Activated CD8-positive, alpha-beta T cell treated with anti-CD3 and anti-CD28 coated beads, Interleukin-2, amount 10 ng/mL, durations not matched to agents 7 days and 5 days (primary cell): Measurements from ENCODE around the gene APH1A. TPM values are rescaled to one million over a fixed set of nuclear protein-coding genes. Genes with fewer than 3 reads are reported as not detected.
"Not testable (repeated sequence)": the region's sequence is repeated elsewhere in the genome, so short reads cannot be mapped to it uniquely, and the experiment has no call there.

Experiments used
- ATAC-seq: fragments of 150-1000 bp; cut with Tn5 transposase; one replicate; pipeline ENCODE4 v1.10.0; 2021; ENCODE audit warnings: moderate library complexity
- CTCF ChIA-PET: fragments of 350-600 bp; sonication (Branson Sonifier 250); formaldehyde crosslinking; loops from one replicate; lab custom pipeline; 2021; ENCODE audit warnings: antibody characterized with exemption; lab: Charles Lee
- POLR2A ChIA-PET: fragments of 350-600 bp; sonication (Branson Sonifier 250); formaldehyde crosslinking; loops from one replicate; lab custom pipeline; 2021; ENCODE audit warnings: antibody characterized with exemption; lab: Charles Lee
- DNase-seq: peaks from one replicate; pipeline ENCODE4 v3.0.0-alpha.2; 2020
- H3K27ac Mint-ChIP-seq: one replicate; pipeline ENCODE4 v1.8.0; 2021; ENCODE audit warnings: mild to moderate bottlenecking, mixed read lengths
- H3K27me3 Mint-ChIP-seq: one replicate; pipeline ENCODE4 v1.8.0; 2021; ENCODE audit warnings: low read depth, mixed read lengths
- H3K36me3 Mint-ChIP-seq: one replicate; pipeline ENCODE4 v1.8.0; 2021; ENCODE audit warnings: low read depth, mixed read lengths
- H3K4me1 Mint-ChIP-seq: one replicate; pipeline ENCODE4 v1.8.0; 2021; ENCODE audit warnings: low read depth, mixed read lengths
- H3K4me3 Mint-ChIP-seq: one replicate; pipeline ENCODE4 v1.8.0; 2021; ENCODE audit warnings: mild to moderate bottlenecking, mixed read lengths
- H3K9me3 Mint-ChIP-seq: one replicate; pipeline ENCODE4 v1.8.0; 2022; ENCODE audit warnings: mixed read lengths; ENCODE audit not compliant: insufficient read depth
- total RNA-seq, 2 experiments: library from RNA; stranded (reverse); gene quantifications; one replicate each; pipeline ENCODE4 v1.2.3, GENCODE V29; 2021

The APH1A gene
- total RNA-seq, 2 experiments from 2014 or later: 128 to 132 TPM

- H3K9me3 Mint-ChIP-seq, H3K4me3 Mint-ChIP-seq, H3K27ac Mint-ChIP-seq, ATAC-seq, DNase-seq, H3K27me3 Mint-ChIP-seq: not testable (repeated sequence)
- Mint-ChIP-seq H3K36me3 (peaks cover 40% of the 10 kb centered on the region), H3K4me1 (peaks cover 21% of the 10 kb centered on the region)
- CTCF ChIA-PET: interaction anchor here (0.9 to 2.4 kb wide), 6 partner anchors 9 to 347 kb away, joined by 3 to 6 read pairs (median 4); no protein-coding TSS in a partner anchor
- POLR2A ChIA-PET: interaction anchor here (0.6 to 3.9 kb wide), 8 partner anchors 8 to 347 kb away, joined by 3 to 64 read pairs (median 9); partner anchors contain the start of genes FALEC, MCL1 and VPS45
These were observed 35.9 kb downstream of the APH1A start for GRCh38 chr1:150232921-150233320.

DNA sequence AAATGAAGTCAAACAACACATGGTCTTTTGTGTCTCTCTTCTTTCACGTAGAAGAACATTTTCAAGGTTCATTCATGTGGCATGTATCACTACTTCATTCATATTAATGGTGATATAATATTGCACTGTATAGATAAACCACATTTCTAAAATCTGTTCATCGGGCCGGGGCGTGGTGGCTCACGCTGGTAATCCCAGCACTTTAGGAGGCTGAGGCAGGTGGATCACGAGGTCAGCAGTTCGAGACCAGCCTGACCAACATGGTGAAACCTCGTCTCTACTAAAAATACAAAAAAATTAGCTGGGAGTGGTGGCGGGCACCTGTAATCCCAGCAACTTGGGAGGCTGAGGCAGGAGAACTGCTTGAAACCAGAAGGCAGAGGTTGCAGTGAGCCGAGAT lies 40.6 kb downstream of the APH1A start:
- POLR2A ChIA-PET, H3K9me3 Mint-ChIP-seq, ATAC-seq, DNase-seq, H3K4me3 Mint-ChIP-seq, H3K27me3 Mint-ChIP-seq, H3K27ac Mint-ChIP-seq: not testable (repeated sequence)
- H3K36me3 Mint-ChIP-seq: peaks cover 66% of the 10 kb centered on the region
- peaks cover 23% of the 10 kb centered on the region for H3K4me1 Mint-ChIP-seq
- CTCF ChIA-PET: interaction anchor here (0.7 kb wide), 1 partner anchor 27 kb away, joined by 3 read pairs; no protein-coding TSS in a partner anchor

GRCh38 chr1:150227228-150227627 lies 41.6 kb downstream of the APH1A start:
- no peaks in the 10 kb centered on the region for H3K27me3 Mint-ChIP-seq
- peaks cover 69% of the 10 kb centered on the region for H3K36me3 Mint-ChIP-seq
- no peaks in the 10 kb centered on the region for H3K9me3 Mint-ChIP-seq
- no peak overlapping the region for H3K4me3 Mint-ChIP-seq
- DNase-seq: no peak
- H3K4me1 Mint-ChIP-seq: peaks cover 16% of the 10 kb centered on the region
- H3K27ac Mint-ChIP-seq: peak overlapping the region; percentile 4
- no peak for ATAC-seq
- POLR2A ChIA-PET: no interaction called here
- CTCF ChIA-PET: no interaction called here

- CTCF ChIA-PET: no interaction called here
- Mint-ChIP-seq H3K4me3 (no peak overlapping the region), H3K4me1 (peaks cover 13% of the 10 kb centered on the region), H3K9me3 (no peaks in the 10 kb centered on the region), H3K27me3 (no peaks in the 10 kb centered on the region), H3K36me3 (peaks cover 67% of the 10 kb centered on the region), H3K27ac (peak overlapping the region; percentile 12)
- ATAC-seq (no peak), DNase-seq (no peak)
- POLR2A ChIA-PET: no interaction called here
These were observed 42.3 kb downstream of the APH1A start for GRCh38 chr1:150226486-150226885.

DNA sequence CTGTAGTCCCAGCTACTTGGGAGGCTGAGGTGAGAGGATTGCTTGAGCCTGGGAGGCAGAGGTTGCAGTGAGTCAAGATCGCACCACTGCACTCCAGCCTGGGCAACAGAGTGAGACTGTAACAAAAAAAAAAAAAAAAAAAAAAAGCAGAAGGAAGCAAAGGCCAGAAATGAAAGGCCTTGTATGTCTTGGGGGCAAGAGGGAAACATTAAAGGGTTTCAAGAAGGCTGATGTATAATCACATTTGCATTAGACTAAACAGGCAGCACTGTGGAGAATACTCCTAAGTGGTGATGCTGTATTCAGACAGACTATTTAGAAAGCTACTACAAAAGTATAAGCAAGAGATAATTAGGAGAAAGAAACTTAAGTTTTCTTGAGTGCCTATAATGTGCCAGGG lies 43.3 kb downstream of the APH1A start:
- no peak for ATAC-seq
- no peaks in the 10 kb centered on the region for H3K27me3 Mint-ChIP-seq
- H3K9me3 Mint-ChIP-seq: no peaks in the 10 kb centered on the region
- peaks cover 13% of the 10 kb centered on the region for H3K4me1 Mint-ChIP-seq
- no peak overlapping the region for H3K27ac Mint-ChIP-seq
- POLR2A ChIA-PET: interaction anchor here (1.3 to 2.1 kb wide), 2 partner anchors 8 to 12 kb away, joined by 3 to 18 read pairs; no protein-coding TSS in a partner anchor
- H3K36me3 Mint-ChIP-seq: peaks cover 62% of the 10 kb centered on the region
- H3K4me3 Mint-ChIP-seq: no peak overlapping the region
- no peak for DNase-seq
- CTCF ChIA-PET: interaction anchor here (0.9 to 1.6 kb wide), 3 partner anchors 8 to 29 kb away, joined by 3 to 5 read pairs (median 4); no protein-coding TSS in a partner anchor

GRCh38 chr1:150224983-150225382 lies 43.8 kb downstream of the APH1A start:
- no peak overlapping the region for H3K27ac Mint-ChIP-seq
- H3K4me3 Mint-ChIP-seq: no peak overlapping the region
- no peaks in the 10 kb centered on the region for H3K9me3 Mint-ChIP-seq
- H3K4me1 Mint-ChIP-seq: peaks cover 13% of the 10 kb centered on the region
- no peak for DNase-seq
- no peak for ATAC-seq
- H3K27me3 Mint-ChIP-seq: no peaks in the 10 kb centered on the region
- ChIA-PET POLR2A (interaction anchor here (1.3 to 2.1 kb wide), 2 partner anchors 9 to 12 kb away, joined by 3 to 18 read pairs; no protein-coding TSS in a partner anchor), CTCF (interaction anchor here (0.9 to 1.6 kb wide), 3 partner anchors 9 to 30 kb away, joined by 3 to 5 read pairs (median 4); no protein-coding TSS in a partner anchor)
- peaks cover 63% of the 10 kb centered on the region for H3K36me3 Mint-ChIP-seq

GRCh38 chr1:150221552-150221951 lies 47.3 kb downstream of the APH1A start:
- POLR2A ChIA-PET: interaction anchor here (1.7 kb wide), 1 partner anchor 334 kb away, joined by 5 read pairs; a partner anchor contains a TSS
- CTCF ChIA-PET: no interaction called here

GRCh38 chr1:150215855-150216254 lies 53.0 kb downstream of the APH1A start:
- H3K9me3 Mint-ChIP-seq, H3K27ac Mint-ChIP-seq, H3K4me3 Mint-ChIP-seq, H3K27me3 Mint-ChIP-seq, ATAC-seq, DNase-seq: not testable (repeated sequence)
- Mint-ChIP-seq H3K36me3 (peaks cover 32% of the 10 kb centered on the region), H3K4me1 (peaks cover 20% of the 10 kb centered on the region)
- ChIA-PET CTCF (interaction anchor here (0.6 to 1.7 kb wide), 2 partner anchors 29 to 217 kb away, joined by 3 to 5 read pairs; no protein-coding TSS in a partner anchor), POLR2A (interaction anchor here (0.7 to 3.6 kb wide), 4 partner anchors 19 to 1881 kb away, joined by 3 to 32 read pairs (median 4); partner anchors contain the start of gene ANP32E)

More at GRCh38 chr1:150221552-150221951, 47.3 kb downstream of the APH1A start:
- peaks cover 11% of the 10 kb centered on the region for H3K4me1 Mint-ChIP-seq
- ATAC-seq (peak; percentile 51), DNase-seq (no peak)
- no peak overlapping the region for H3K27ac Mint-ChIP-seq
- H3K9me3 Mint-ChIP-seq: no peaks in the 10 kb centered on the region
- H3K4me3 Mint-ChIP-seq: no peak overlapping the region
- H3K36me3 Mint-ChIP-seq: peaks cover 50% of the 10 kb centered on the region
- H3K27me3 Mint-ChIP-seq: no peaks in the 10 kb centered on the region

Other genes starting within 250 kb of the APH1A start
- gene VPS45, start 201.2 kb downstream of the APH1A start, total RNA-seq: 10 to 100 TPM; 36.1 to 40.0 TPM
- 100 to 1,000 TPM; 138 to 154 TPM for gene PLEKHO1, start 119.1 kb downstream of the APH1A start, total RNA-seq
- gene ANP32E, start 32.9 kb downstream of the APH1A start, total RNA-seq: 100 to 1,000 TPM; 155 to 161 TPM
- gene CA14, start 11.2 kb downstream of the APH1A start, total RNA-seq: not detected
- 1 to 10 TPM; 2.5 to 4.0 TPM for gene C1orf54, start 3.8 kb upstream of the APH1A start, total RNA-seq
- 1 to 10 TPM; 2.0 to 2.3 TPM for gene CIART, start 13.5 kb upstream of the APH1A start, total RNA-seq
- 10 to 100 TPM; 69.9 to 71.2 TPM for gene MRPS21, start 24.8 kb upstream of the APH1A start, total RNA-seq
- gene PRPF3, start 52.5 kb upstream of the APH1A start, total RNA-seq: 10 to 100 TPM; 77.7 to 79.7 TPM
- 10 to 100 TPM; 29.5 to 32.5 TPM for gene RPRD2, start 95.1 kb upstream of the APH1A start, total RNA-seq
- 10 to 100 TPM; 29.8 to 33.7 TPM for gene TARS2, start 218.4 kb upstream of the APH1A start, total RNA-seq
- under 1 TPM; 0.71 to 0.78 TPM for gene ECM1, start 239.1 kb upstream of the APH1A start, total RNA-seq
- gene FALEC, start 246.7 kb upstream of the APH1A start, total RNA-seq: not detected